Sigmoid colon (tissue), 4 donors: ENCODE measurements around the gene IL1RAPL1.

Source experiments
- POLR2A ChIP-seq, 2 donors: fragments of 450-650 bp; IDR thresholded peaks; one replicate each; pipeline ENCODE4 v1.6.1; 2016; ENCODE audit warnings: antibody characterized with exemption in 2 of 2, mild to moderate bottlenecking in 2 of 2, moderate library complexity in 2 of 2
- POLR2AphosphoS5 ChIP-seq, 4 donors: sonication (generic); formaldehyde crosslinking; IDR thresholded peaks; one replicate each; pipeline ENCODE4 v1.6.1; 2017; ENCODE audit warnings: antibody characterized with exemption in 4 of 4
- TF ChIP-seq, protein P1 (sequence below), 4 experiments: fragments of 450-650 bp in 3 of 4; fragments of 200-600 bp in 1 of 4; IDR thresholded peaks; one replicate each; pipeline ENCODE4 v1.5.1; 2016 to 2019; ENCODE audit warnings: antibody characterized with exemption in 4 of 4, mild to moderate bottlenecking in 3 of 4, moderate library complexity in 2 of 4

DNA sequence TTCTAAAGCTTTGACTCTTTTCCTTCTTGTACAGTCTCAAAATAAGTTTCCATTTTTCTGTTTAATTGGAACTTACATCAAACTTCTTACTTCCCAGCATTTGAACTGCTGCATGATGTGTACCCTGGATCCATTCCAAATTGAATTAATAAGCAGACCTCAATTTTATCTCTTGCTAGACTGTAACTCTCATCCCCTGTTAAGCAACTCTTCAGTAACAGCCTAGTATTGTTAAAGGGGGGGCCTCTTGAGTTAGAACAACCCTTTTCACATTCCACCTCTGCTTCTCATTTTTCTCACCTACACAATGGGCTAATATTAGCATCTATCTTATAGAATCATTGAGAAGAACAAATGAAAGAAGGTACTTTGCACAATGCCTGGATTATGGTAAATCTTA is 169.4 kb downstream of the IL1RAPL1 start:
- TF ChIP-seq POLR2A (IDR thresholded peaks at IDR 0.05) (no peak), POLR2AphosphoS5 (IDR thresholded peaks at IDR 0.05) (no peak)
- TF ChIP-seq, protein P1, sequence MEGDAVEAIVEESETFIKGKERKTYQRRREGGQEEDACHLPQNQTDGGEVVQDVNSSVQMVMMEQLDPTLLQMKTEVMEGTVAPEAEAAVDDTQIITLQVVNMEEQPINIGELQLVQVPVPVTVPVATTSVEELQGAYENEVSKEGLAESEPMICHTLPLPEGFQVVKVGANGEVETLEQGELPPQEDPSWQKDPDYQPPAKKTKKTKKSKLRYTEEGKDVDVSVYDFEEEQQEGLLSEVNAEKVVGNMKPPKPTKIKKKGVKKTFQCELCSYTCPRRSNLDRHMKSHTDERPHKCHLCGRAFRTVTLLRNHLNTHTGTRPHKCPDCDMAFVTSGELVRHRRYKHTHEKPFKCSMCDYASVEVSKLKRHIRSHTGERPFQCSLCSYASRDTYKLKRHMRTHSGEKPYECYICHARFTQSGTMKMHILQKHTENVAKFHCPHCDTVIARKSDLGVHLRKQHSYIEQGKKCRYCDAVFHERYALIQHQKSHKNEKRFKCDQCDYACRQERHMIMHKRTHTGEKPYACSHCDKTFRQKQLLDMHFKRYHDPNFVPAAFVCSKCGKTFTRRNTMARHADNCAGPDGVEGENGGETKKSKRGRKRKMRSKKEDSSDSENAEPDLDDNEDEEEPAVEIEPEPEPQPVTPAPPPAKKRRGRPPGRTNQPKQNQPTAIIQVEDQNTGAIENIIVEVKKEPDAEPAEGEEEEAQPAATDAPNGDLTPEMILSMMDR (IDR thresholded peaks at IDR 0.05) = no peak
